Parathyroid adenoma (tissue), 2 donors: ENCODE data around the gene GRAMD1B.
"Not testable (repeated sequence)": the region's sequence is repeated elsewhere in the genome, so short reads cannot be mapped to it uniquely, and the experiment has no call there.

Experiments
- H2AFZ ChIP-seq: fragments of 300-600 bp; sonication (generic); one replicate; pipeline ENCODE4 v1.7.0; 2017; ENCODE audit warnings: antibody characterized with exemption, mild to moderate bottlenecking
- H3K27ac ChIP-seq: fragments of 300-600 bp; sonication (generic); one replicate; pipeline ENCODE4 v1.7.0; 2017
- H3K27me3 ChIP-seq: fragments of 300-600 bp; sonication (generic); one replicate; pipeline ENCODE4 v1.7.0; 2017; ENCODE audit warnings: low read length; ENCODE audit not compliant: control insufficient read depth, insufficient read depth
- H3K36me3 ChIP-seq: fragments of 300-600 bp; sonication (generic); one replicate; pipeline ENCODE4 v1.7.0; 2017; ENCODE audit warnings: low read length; ENCODE audit not compliant: control insufficient read depth, insufficient read depth
- H3K4me1 ChIP-seq: fragments of 300-600 bp; sonication (generic); one replicate; pipeline ENCODE4 v1.7.0; 2017; ENCODE audit warnings: control low read depth
- H3K4me2 ChIP-seq: fragments of 300-600 bp; sonication (generic); one replicate; pipeline ENCODE4 v1.7.0; 2017; ENCODE audit warnings: low read length
- H3K4me3 ChIP-seq: fragments of 300-600 bp; sonication (generic); one replicate; pipeline ENCODE4 v1.7.0; 2017; ENCODE audit warnings: low read depth, low read length
- H3K79me2 ChIP-seq: fragments of 300-600 bp; sonication (generic); one replicate; pipeline ENCODE4 v1.7.0; 2017; ENCODE audit warnings: control low read depth
- H3K9ac ChIP-seq: fragments of 300-600 bp; sonication (generic); one replicate; pipeline ENCODE4 v1.7.0; 2017; ENCODE audit warnings: mild to moderate bottlenecking
- H3K9me3 ChIP-seq: fragments of 300-600 bp; sonication (generic); one replicate; pipeline ENCODE4 v1.7.0; 2017; ENCODE audit warnings: low read length; ENCODE audit not compliant: control insufficient read depth
- CTCF ChIP-seq: fragments of 300-600 bp; sonication (generic); IDR thresholded peaks from one replicate; pipeline ENCODE4 v1.7.0; 2017; ENCODE audit warnings: antibody characterized with exemption, mild to moderate bottlenecking
- donor health status: primary hyperparathyroidism.

GRAMD1B gene

GRCh38 chr11:123451183-123451781 is 21.2 kb downstream of the GRAMD1B start:
- Histone ChIP-seq H3K9me3 (no peaks in the 10 kb centered on the region), H3K4me1 (no peaks in the 10 kb centered on the region), H3K4me3 (no peak overlapping the region), H3K36me3 (no peaks in the 10 kb centered on the region), H3K27ac (no peak overlapping the region), H2AFZ (no peak overlapping the region), H3K4me2 (no peak overlapping the region), H3K79me2 (no peaks in the 10 kb centered on the region), H3K27me3 (no peaks in the 10 kb centered on the region), H3K9ac (no peak overlapping the region)
- TF ChIP-seq CTCF, result no peak

GRCh38 chr11:123452794-123453193 is 22.7 kb downstream of the GRAMD1B start:
- Histone ChIP-seq H3K27ac (no peak overlapping the region), H3K27me3 (no peaks in the 10 kb centered on the region), H3K4me3 (no peak overlapping the region), H3K79me2 (no peaks in the 10 kb centered on the region), H3K4me1 (no peaks in the 10 kb centered on the region), H3K9ac (no peak overlapping the region), H3K9me3 (no peaks in the 10 kb centered on the region), H3K4me2 (no peak overlapping the region), H2AFZ (no peak overlapping the region), H3K36me3 (no peaks in the 10 kb centered on the region)
- no peak for TF ChIP-seq CTCF

- Histone ChIP-seq H3K9ac (no peak overlapping the region), H3K27ac (no peak overlapping the region), H2AFZ (no peak overlapping the region), H3K4me1 (no peaks in the 10 kb centered on the region), H3K36me3 (no peaks in the 10 kb centered on the region), H3K27me3 (no peaks in the 10 kb centered on the region), H3K4me2 (no peak overlapping the region), H3K4me3 (no peak overlapping the region), H3K79me2 (no peaks in the 10 kb centered on the region), H3K9me3 (no peaks in the 10 kb centered on the region)
- no peak for TF ChIP-seq CTCF
Measured at GRCh38 chr11:123454060-123454651, 24.1 kb downstream of the GRAMD1B start.

GRCh38 chr11:123454796-123455195 is 24.7 kb downstream of the GRAMD1B start:
- H3K79me2 ChIP-seq, result no peaks in the 10 kb centered on the region
- H3K27me3 ChIP-seq, result no peaks in the 10 kb centered on the region
- H3K4me2 ChIP-seq, result no peak overlapping the region
- no peak overlapping the region for H3K9ac ChIP-seq
- no peak for TF ChIP-seq CTCF
- no peak overlapping the region for H2AFZ ChIP-seq
- no peak overlapping the region for H3K27ac ChIP-seq
- no peak overlapping the region for H3K4me3 ChIP-seq
- no peaks in the 10 kb centered on the region for H3K36me3 ChIP-seq
- no peaks in the 10 kb centered on the region for H3K9me3 ChIP-seq
- no peaks in the 10 kb centered on the region for H3K4me1 ChIP-seq

GRCh38 chr11:123456448-123456847 is 26.4 kb downstream of the GRAMD1B start:
- H3K79me2 ChIP-seq, H3K4me1 ChIP-seq, H2AFZ ChIP-seq, H3K27me3 ChIP-seq, H3K9me3 ChIP-seq, H3K4me3 ChIP-seq, H3K27ac ChIP-seq, H3K4me2 ChIP-seq, H3K36me3 ChIP-seq, H3K9ac ChIP-seq: not testable (repeated sequence)
